ENCODE data around the gene INTS15.

GRCh38 chr7:6545398-6546126, 44.3 kb upstream of the INTS15 start:
- TF ChIP-seq CTCF (IDR thresholded peaks at IDR 0.05; ENCODE audit: extremely low read depth in 1 of 2, insufficient read depth in 1 of 2, low read depth in 1 of 2, low read length in 2 of 2) (no peak), POLR2A (IDR thresholded peaks at IDR 0.05; ENCODE audit: low read depth, low read length) (no peak), POLR2AphosphoS5 (IDR thresholded peaks at IDR 0.05; ENCODE audit: insufficient read depth, low read depth, low read length) (no peak), EZH2 (IDR thresholded peaks at IDR 0.05; ENCODE audit: borderline replicate concordance, low read depth, low read length, severe bottlenecking) (no peak), JUN (IDR thresholded peaks at IDR 0.05; ENCODE audit: borderline replicate concordance, insufficient read depth, insufficient read length, low read depth) (no peak), FOS (IDR thresholded peaks at IDR 0.05; ENCODE audit: borderline replicate concordance, insufficient read depth, low read length) (no peak), MAX (IDR thresholded peaks at IDR 0.05; ENCODE audit: insufficient read depth, insufficient read length) (no peak)
